Activated naive CD8-positive, alpha-beta T cell (primary cell): Measurements from ENCODE around the gene CCNI2.
A peak's percentile ranks its signal among the peaks of the same experiment; 100 is the strongest.

Source experiments
- H3K27ac Mint-ChIP-seq: one replicate; pipeline ENCODE4 v1.8.0; 2021; ENCODE audit warnings: mixed read lengths
- H3K27me3 Mint-ChIP-seq: one replicate; pipeline ENCODE4 v1.8.0; 2021; ENCODE audit warnings: mixed read lengths
- H3K36me3 Mint-ChIP-seq: one replicate; pipeline ENCODE4 v1.8.0; 2021; ENCODE audit warnings: mixed read lengths
- H3K4me1 Mint-ChIP-seq: one replicate; pipeline ENCODE4 v1.8.0; 2021; ENCODE audit warnings: low read depth, mixed read lengths
- H3K4me3 Mint-ChIP-seq: one replicate; pipeline ENCODE4 v1.8.0; 2021; ENCODE audit warnings: mild to moderate bottlenecking, mixed read lengths
- H3K9me3 Mint-ChIP-seq: one replicate; pipeline ENCODE4 v1.8.0; 2021; ENCODE audit warnings: low read depth, mixed read lengths

Gene CCNI2

GRCh38 chr5:132742626-132743025, 4.6 kb upstream of the CCNI2 start:
- Mint-ChIP-seq H3K9me3 (no peaks in the 10 kb centered on the region), H3K27ac (no peak overlapping the region), H3K36me3 (no peaks in the 10 kb centered on the region), H3K27me3 (no peaks in the 10 kb centered on the region), H3K4me3 (no peak overlapping the region), H3K4me1 (peaks cover 14% of the 10 kb centered on the region)

GRCh38 chr5:132744659-132745058, 2.6 kb upstream of the CCNI2 start:
- H3K27me3 Mint-ChIP-seq = no peaks in the 10 kb centered on the region
- no peaks in the 10 kb centered on the region for H3K36me3 Mint-ChIP-seq
- peaks cover 8% of the 10 kb centered on the region for H3K4me1 Mint-ChIP-seq
- no peaks in the 10 kb centered on the region for H3K9me3 Mint-ChIP-seq
- no peak overlapping the region for H3K27ac Mint-ChIP-seq
- no peak overlapping the region for H3K4me3 Mint-ChIP-seq

GRCh38 chr5:132746592-132746953, 653 bp upstream of the CCNI2 start:
- Mint-ChIP-seq H3K36me3 (peaks cover 3% of the 10 kb centered on the region), H3K4me1 (peaks cover 20% of the 10 kb centered on the region), H3K27ac (peak overlapping the region; percentile 85), H3K27me3 (no peaks in the 10 kb centered on the region), H3K9me3 (no peaks in the 10 kb centered on the region), H3K4me3 (peak overlapping the region; percentile 86)

GRCh38 chr5:132747616-132748440, 602 bp downstream of the CCNI2 start:
- Mint-ChIP-seq H3K4me3 (peak overlapping the region; percentile 63), H3K4me1 (peaks cover 27% of the 10 kb centered on the region), H3K9me3 (no peaks in the 10 kb centered on the region), H3K36me3 (peaks cover 8% of the 10 kb centered on the region), H3K27me3 (no peaks in the 10 kb centered on the region), H3K27ac (peak overlapping the region; percentile 41)

- peak overlapping the region; percentile 63 for H3K4me3 Mint-ChIP-seq
- no peaks in the 10 kb centered on the region for H3K27me3 Mint-ChIP-seq
- H3K4me1 Mint-ChIP-seq = peaks cover 29% of the 10 kb centered on the region
- no peaks in the 10 kb centered on the region for H3K9me3 Mint-ChIP-seq
- peaks cover 10% of the 10 kb centered on the region for H3K36me3 Mint-ChIP-seq
- peak overlapping the region; percentile 41 for H3K27ac Mint-ChIP-seq
These were observed 1.3 kb downstream of the CCNI2 start for GRCh38 chr5:132748522-132749000.

GRCh38 chr5:132749506-132749905, 2.3 kb downstream of the CCNI2 start:
- H3K27me3 Mint-ChIP-seq = no peaks in the 10 kb centered on the region
- no peaks in the 10 kb centered on the region for H3K9me3 Mint-ChIP-seq
- no peak overlapping the region for H3K4me3 Mint-ChIP-seq
- H3K36me3 Mint-ChIP-seq = peaks cover 11% of the 10 kb centered on the region
- peaks cover 29% of the 10 kb centered on the region for H3K4me1 Mint-ChIP-seq
- H3K27ac Mint-ChIP-seq = no peak overlapping the region

- Mint-ChIP-seq H3K4me1 (peaks cover 29% of the 10 kb centered on the region), H3K27me3 (no peaks in the 10 kb centered on the region), H3K4me3 (no peak overlapping the region), H3K27ac (peak overlapping the region; percentile 78), H3K36me3 (peaks cover 11% of the 10 kb centered on the region), H3K9me3 (no peaks in the 10 kb centered on the region)
These were observed 3.4 kb downstream of the CCNI2 start for GRCh38 chr5:132750471-132751230.

GRCh38 chr5:132751444-132751843, 4.2 kb downstream of the CCNI2 start:
- Mint-ChIP-seq H3K36me3 (peaks cover 11% of the 10 kb centered on the region), H3K9me3 (no peaks in the 10 kb centered on the region), H3K27ac (peak overlapping the region; percentile 78), H3K27me3 (no peaks in the 10 kb centered on the region), H3K4me1 (peaks cover 29% of the 10 kb centered on the region), H3K4me3 (peak overlapping the region; percentile 2)

- Mint-ChIP-seq H3K4me1 (peaks cover 27% of the 10 kb centered on the region), H3K4me3 (no peak overlapping the region), H3K9me3 (no peaks in the 10 kb centered on the region), H3K36me3 (peaks cover 11% of the 10 kb centered on the region), H3K27me3 (no peaks in the 10 kb centered on the region), H3K27ac (peak overlapping the region; percentile 54)
These were observed 4.8 kb downstream of the CCNI2 start for GRCh38 chr5:132751971-132752580.

GRCh38 chr5:132752581-132753125, 5.4 kb downstream of the CCNI2 start:
- H3K36me3 Mint-ChIP-seq = peaks cover 11% of the 10 kb centered on the region
- H3K4me1 Mint-ChIP-seq = peaks cover 27% of the 10 kb centered on the region
- H3K4me3 Mint-ChIP-seq = no peak overlapping the region
- peak overlapping the region; percentile 54 for H3K27ac Mint-ChIP-seq
- H3K9me3 Mint-ChIP-seq = no peaks in the 10 kb centered on the region
- H3K27me3 Mint-ChIP-seq = no peaks in the 10 kb centered on the region

GRCh38 chr5:132753135-132753987, 6.1 kb downstream of the CCNI2 start:
- Mint-ChIP-seq H3K36me3 (peaks cover 11% of the 10 kb centered on the region), H3K27me3 (no peaks in the 10 kb centered on the region), H3K9me3 (no peaks in the 10 kb centered on the region), H3K4me3 (no peak overlapping the region), H3K4me1 (peaks cover 27% of the 10 kb centered on the region), H3K27ac (peak overlapping the region; percentile 41)

GRCh38 chr5:132754111-132754510, 6.9 kb downstream of the CCNI2 start:
- peaks cover 23% of the 10 kb centered on the region for H3K4me1 Mint-ChIP-seq
- H3K4me3 Mint-ChIP-seq = no peak overlapping the region
- no peaks in the 10 kb centered on the region for H3K9me3 Mint-ChIP-seq
- H3K27ac Mint-ChIP-seq = no peak overlapping the region
- peaks cover 12% of the 10 kb centered on the region for H3K36me3 Mint-ChIP-seq
- no peaks in the 10 kb centered on the region for H3K27me3 Mint-ChIP-seq

- H3K9me3 Mint-ChIP-seq = no peaks in the 10 kb centered on the region
- peaks cover 22% of the 10 kb centered on the region for H3K4me1 Mint-ChIP-seq
- no peaks in the 10 kb centered on the region for H3K27me3 Mint-ChIP-seq
- H3K4me3 Mint-ChIP-seq = no peak overlapping the region
- H3K27ac Mint-ChIP-seq = no peak overlapping the region
- peaks cover 12% of the 10 kb centered on the region for H3K36me3 Mint-ChIP-seq
These were observed 7.7 kb downstream of the CCNI2 start for GRCh38 chr5:132754947-132755346.

GRCh38 chr5:132756542-132756941, 9.3 kb downstream of the CCNI2 start:
- no peak overlapping the region for H3K4me3 Mint-ChIP-seq
- no peaks in the 10 kb centered on the region for H3K27me3 Mint-ChIP-seq

More at GRCh38 chr5:132756542-132756941, 9.3 kb downstream of the CCNI2 start:
- Mint-ChIP-seq H3K4me1 (peaks cover 9% of the 10 kb centered on the region), H3K9me3 (no peaks in the 10 kb centered on the region), H3K27ac (no peak overlapping the region), H3K36me3 (peaks cover 9% of the 10 kb centered on the region)
